ENCODE data around the gene C8G. TPM values are rescaled to one million over a fixed set of nuclear protein-coding genes. Genes with fewer than 3 reads are reported as not detected.

C8G gene
- total and polyA plus RNA-seq, 2 of the 4 experiments (the other 2 are of a cell fraction) = 0.80 TPM; not detected in 1

DNA sequence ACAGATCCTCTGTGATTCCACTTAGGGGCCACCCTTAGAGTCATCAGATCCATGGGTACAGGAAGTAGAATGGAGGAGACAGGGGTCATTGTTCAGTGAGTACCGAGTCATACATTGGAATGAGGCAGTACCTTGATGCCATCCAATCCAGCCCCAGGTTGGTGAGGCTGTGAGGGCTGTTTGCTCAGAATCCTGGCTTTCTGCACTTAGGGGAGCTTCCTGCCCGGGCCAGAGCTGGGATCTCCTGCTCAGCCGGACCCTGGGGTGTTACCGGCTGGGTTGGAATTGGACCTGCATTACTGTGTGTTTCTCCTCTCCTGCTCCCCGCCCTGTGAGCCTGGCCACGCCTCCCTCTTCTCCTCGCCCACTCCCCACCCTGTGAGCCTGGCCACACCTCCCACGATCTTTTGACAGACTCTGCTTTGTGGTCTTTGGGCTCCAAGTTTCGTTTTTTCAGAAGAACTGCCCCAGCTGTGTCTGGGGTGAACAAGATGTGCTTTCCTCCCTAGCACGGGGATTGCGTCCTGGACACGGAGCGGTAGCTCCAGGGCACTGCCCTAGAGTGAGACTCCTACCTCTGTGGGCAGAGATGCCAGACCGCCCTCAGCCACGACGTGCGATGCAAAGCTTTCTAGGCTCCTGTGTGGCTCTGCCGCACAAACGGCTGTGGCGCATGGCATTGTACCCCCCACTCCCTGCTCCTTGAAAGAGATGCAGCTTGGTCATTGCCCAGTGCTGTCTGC lies 43.4 kb upstream of the C8G start:
- Histone ChIP-seq H3K4me3 (ENCODE audit: insufficient read depth, low read depth, low read length) (no peak overlapping the region), H2BK15ac (ENCODE audit: low read depth, low read length) (no peak overlapping the region), H3K4me2 (ENCODE audit: low read depth, low read length) (no peak overlapping the region), H4K5ac (ENCODE audit: low read depth, low read length) (peak overlapping the region; percentile 22; the same call in 1 of the 2 replicates), H2AK9ac (replicated peaks; ENCODE audit: low read depth, low read length, poor library complexity) (peak overlapping the region; percentile 93), H3K9me1 (ENCODE audit: insufficient read depth, low read length) (0 out of 2 replicates have a peak, but pooled peaks cover 10% of the 10 kb centered on the region), H2BK120ac (ENCODE audit: low read depth, low read length) (peak overlapping the region; percentile 33), H3K9ac (ENCODE audit: low read depth, low read length) (no peak overlapping the region), H3K27ac (ENCODE audit: insufficient read depth, low read length) (no peak overlapping the region), H3K23ac (ENCODE audit: low read depth, low read length) (0 out of 2 replicates have a peak overlapping the region, but pooled peaks have one; percentile 24), H3K18ac (ENCODE audit: low read depth, low read length) (peak overlapping the region; percentile 3; the same call in 1 of the 2 replicates), H4K20me1 (ENCODE audit: insufficient read depth, low read length) (no peaks in the 10 kb centered on the region; the same call in none of the 2 replicates), H3K36me3 (ENCODE audit: control insufficient read depth, insufficient read depth, low read length) (peaks cover 18% of the 10 kb centered on the region), H2BK20ac (ENCODE audit: low read depth, low read length) (peak overlapping the region; percentile 14; the same call in 1 of the 2 replicates), H3K9me3 (ENCODE audit: control insufficient read depth, insufficient read depth, low read length) (no peaks in the 10 kb centered on the region), H3K4ac (ENCODE audit: low read depth, low read length) (peak overlapping the region; percentile 73), H3K4me1 (ENCODE audit: control insufficient read depth, insufficient read depth, low read length) (peaks cover 15% of the 10 kb centered on the region), H3K27me3 (ENCODE audit: control insufficient read depth, insufficient read depth, low read length) (no peaks in the 10 kb centered on the region), H4K8ac (ENCODE audit: low read depth in 2 of 2, low read length in 2 of 2) (peak overlapping the region in 1 of 2 experiments; percentile 69; a peak in 2 of 4 replicates), H2AK5ac (ENCODE audit: low read depth, low read length) (peak overlapping the region; percentile 61), H3K56ac (ENCODE audit: extremely low read depth, insufficient read depth, low read length) (no peak overlapping the region; the same call in 1 of the 2 replicates), H3K79me1 (ENCODE audit: low read depth in 1 of 2, low read length in 2 of 2) (peaks cover 12 to 52% of the 10 kb centered on the region in 2 experiments), H4K91ac (ENCODE audit: insufficient read depth, low read depth, low read length) (no peak overlapping the region; the same call in 1 of the 2 replicates), H2BK5ac (ENCODE audit: low read depth, low read length, poor library complexity, severe bottlenecking) (peak overlapping the region; percentile 76), H3K14ac (replicated peaks; ENCODE audit: low read depth, low read length) (peak overlapping the region; percentile 17; the same call in 1 of the 2 replicates), H2AFZ (replicated peaks; ENCODE audit: low read length, poor library complexity) (peak overlapping the region; percentile 81)
- ATAC-seq (ENCODE audit: low read depth) = peak; percentile 72
- WGBS, 2 experiments (ENCODE audit: extremely low coverage in 2 of 2, insufficient read length in 1 of 2) = 67% methylated on average over 9 of the region's 20 CpGs; no CpG with 5 or more reads in 1 of the 2 experiments
- BruUV-seq (replicated peaks) = no TSS peak
- ChIA-PET CTCF (interaction anchor here (0.6 to 0.9 kb wide), 2 partner anchors 12 to 42 kb away, joined by 3 to 6 read pairs; partner anchors contain the start of gene FBXW5), POLR2A (ENCODE audit: unreplicated experiment) (no interaction called here)
- TF ChIP-seq SMC3 (IDR thresholded peaks at IDR 0.05; ENCODE audit: low read depth, low read length) (no peak), CEBPB (IDR thresholded peaks at IDR 0.05; ENCODE audit: low read depth, low read length) (no peak), CHD1 (IDR thresholded peaks at IDR 0.05; ENCODE audit: low read depth, low read length) (no peak), MAZ (IDR thresholded peaks at IDR 0.05; ENCODE audit: borderline replicate concordance, low read depth, low read length) (0 out of 2 replicates have a peak, but pooled peaks have one; percentile 13), BHLHE40 (IDR thresholded peaks at IDR 0.05; ENCODE audit: low read depth, low read length) (no peak)
- dilution Hi-C loops (cut with HindIII; ENCODE audit: low sequenced_read_pairs, unreplicated experiment) (no loop called here), intact Hi-C loops (cut with micrococcal nuclease) (no loop called here), in situ Hi-C loops (cut with MboI; ENCODE audit: low sequenced_read_pairs) (no loop called here)
- peak; percentile 45 for DNase-seq

Data from IMR-90 (cell line).